CD4-positive, CD25-positive, alpha-beta regulatory T cell (primary cell): ENCODE data around the gene OGFR. TPM values are rescaled to one million over a fixed set of nuclear protein-coding genes. Genes with fewer than 3 reads are reported as not detected.

Source experiments
- ATAC-seq, 2 donors: fragments of 150-1000 bp; cut with Tn5 transposase; one replicate each; pipeline ENCODE4 v1.10.0; 2021; ENCODE audit warnings: low read depth in 2 of 2, moderate number of reproducible peaks in 2 of 2, moderate library complexity in 1 of 2
- DNase-seq, 3 donors: peaks; one replicate each; pipeline versions ENCODE4 v3.0.0 to v3.0.0-alpha.2; 2012 to 2022; ENCODE audit warnings: mixed read lengths in 1 of 3
- H3K27ac ChIP-seq: one replicate; pipeline ENCODE4 v1.7.0; 2013; ENCODE audit warnings: mild to moderate bottlenecking, low read length; ENCODE audit not compliant: insufficient read depth, poor library complexity, severe bottlenecking
- H3K27me3 ChIP-seq: one replicate; pipeline ENCODE4 v1.7.0; 2013; ENCODE audit warnings: low read length; ENCODE audit not compliant: control insufficient read depth, insufficient read depth
- H3K36me3 ChIP-seq: one replicate; pipeline ENCODE4 v1.7.0; 2013; ENCODE audit warnings: mild to moderate bottlenecking, low read length, moderate library complexity; ENCODE audit not compliant: control insufficient read depth, insufficient read depth
- H3K4me1 ChIP-seq: 2 replicates; pipeline ENCODE4 v1.7.0; 2013; ENCODE audit warnings: mild to moderate bottlenecking, low read length; ENCODE audit not compliant: insufficient read depth, control insufficient read depth, poor library complexity, severe bottlenecking
- H3K4me3 ChIP-seq: one replicate; pipeline ENCODE4 v1.7.0; 2013; ENCODE audit warnings: low read depth, mild to moderate bottlenecking, low read length, moderate library complexity
- H3K9me3 ChIP-seq, 2 experiments: 1 replicate in 1 of 2; 2 replicates in 1 of 2; pipeline ENCODE4 v1.7.0; 2013; ENCODE audit warnings: low read length in 2 of 2, mild to moderate bottlenecking in 1 of 2, moderate library complexity in 1 of 2; ENCODE audit not compliant: control insufficient read depth in 2 of 2
- H3K27ac Mint-ChIP-seq, 3 donors: one replicate each; pipeline ENCODE4 v1.8.0; 2020 to 2022; ENCODE audit warnings: mild to moderate bottlenecking in 3 of 3, mixed read lengths in 3 of 3, moderate library complexity in 2 of 3
- H3K27me3 Mint-ChIP-seq: one replicate; pipeline ENCODE4 v1.8.0; 2022; ENCODE audit warnings: mild to moderate bottlenecking, mixed read lengths
- H3K36me3 Mint-ChIP-seq: one replicate; pipeline ENCODE4 v1.8.0; 2020; ENCODE audit warnings: mixed read lengths
- H3K4me1 Mint-ChIP-seq, 4 donors: one replicate each; pipeline ENCODE4 v1.8.0; 2020 to 2022; ENCODE audit warnings: mixed read lengths in 4 of 4, mild to moderate bottlenecking in 1 of 4
- H3K4me3 Mint-ChIP-seq, 4 donors: one replicate each; pipeline ENCODE4 v1.8.0; 2020 to 2022; ENCODE audit warnings: mild to moderate bottlenecking in 4 of 4, mixed read lengths in 4 of 4, moderate library complexity in 3 of 4
- H3K9me3 Mint-ChIP-seq, 7 donors: one replicate each; pipeline ENCODE4 v1.8.0; 2020 to 2022; ENCODE audit warnings: mixed read lengths in 7 of 7, mild to moderate bottlenecking in 3 of 7, moderate library complexity in 2 of 7
- polyA plus RNA-seq, 4 donors: library from polyadenylated mRNA; unstranded; fragments of 300-500 nt; fragmentation: Illumina TruSeq; gene quantifications; one replicate each; pipeline ENCODE4 v1.2.3, GENCODE V29; 2021
- total RNA-seq: library from RNA; stranded (reverse); gene quantifications from one replicate; pipeline ENCODE4 v1.2.3, GENCODE V29; 2022

Gene OGFR
- total and polyA plus RNA-seq, 5 donors from 2014 or later: 41.5 to 61.1 (median 42.2) TPM

GRCh38 chr20:62811720-62812119 lies 7.1 kb downstream of the OGFR start:
- Mint-ChIP-seq H3K36me3 (peaks cover 7% of the 10 kb centered on the region), H3K4me3 (peak overlapping the region in 1 of 4 donors; percentile 63), H3K9me3 (no peaks in the 10 kb centered on the region), H3K4me1 (peaks cover 0 to 28% (median 13%) of the 10 kb centered on the region in 4 donors), H3K27ac (no peak overlapping the region), H3K27me3 (peaks cover 16% of the 10 kb centered on the region)
- no peaks in the 10 kb centered on the region for H3K9me3 ChIP-seq
- ATAC-seq (no peak), DNase-seq (no peak)
- H3K27me3 ChIP-seq: no peaks in the 10 kb centered on the region
- H3K4me1 ChIP-seq: peaks cover 33% of the 10 kb centered on the region
- no peak overlapping the region for H3K4me3 ChIP-seq
- no peak overlapping the region for H3K27ac ChIP-seq
- peaks cover 44% of the 10 kb centered on the region for H3K36me3 ChIP-seq

- no peaks in the 10 kb centered on the region for H3K9me3 ChIP-seq
- ATAC-seq: no peak
- H3K4me1 Mint-ChIP-seq: peaks cover 0 to 23% (median 10%) of the 10 kb centered on the region in 4 donors
- DNase-seq: no peak
- peaks cover 44% of the 10 kb centered on the region for H3K36me3 ChIP-seq
- no peaks in the 10 kb centered on the region for H3K9me3 Mint-ChIP-seq
- H3K4me3 ChIP-seq: no peak overlapping the region
- H3K27me3 ChIP-seq: no peaks in the 10 kb centered on the region
- peaks cover 16% of the 10 kb centered on the region for H3K27me3 Mint-ChIP-seq
- H3K27ac Mint-ChIP-seq: no peak overlapping the region
- H3K4me1 ChIP-seq: peaks cover 28% of the 10 kb centered on the region
- H3K27ac ChIP-seq: no peak overlapping the region
- peaks cover 7% of the 10 kb centered on the region for H3K36me3 Mint-ChIP-seq
- peak overlapping the region in 1 of 4 donors; percentile 10 for H3K4me3 Mint-ChIP-seq
Measured at GRCh38 chr20:62812181-62812906, 7.7 kb downstream of the OGFR start.

GRCh38 chr20:62812907-62813200 lies 8.2 kb downstream of the OGFR start:
- H3K36me3 ChIP-seq: peaks cover 39% of the 10 kb centered on the region
- H3K27me3 Mint-ChIP-seq: peaks cover 19% of the 10 kb centered on the region
- H3K9me3 ChIP-seq: no peaks in the 10 kb centered on the region
- ATAC-seq: no peak
- no peak overlapping the region for H3K27ac ChIP-seq
- no peak for DNase-seq
- H3K27me3 ChIP-seq: no peaks in the 10 kb centered on the region
- peaks cover 0 to 20% (median 9%) of the 10 kb centered on the region in 4 donors for H3K4me1 Mint-ChIP-seq
- peak overlapping the region in 1 of 4 donors; percentile 10 for H3K4me3 Mint-ChIP-seq
- no peaks in the 10 kb centered on the region for H3K9me3 Mint-ChIP-seq
- H3K4me3 ChIP-seq: no peak overlapping the region
- H3K36me3 Mint-ChIP-seq: peaks cover 7% of the 10 kb centered on the region
- peaks cover 23% of the 10 kb centered on the region for H3K4me1 ChIP-seq
- no peak overlapping the region for H3K27ac Mint-ChIP-seq

GRCh38 chr20:62813588-62813987 lies 9.0 kb downstream of the OGFR start:
- H3K4me3 Mint-ChIP-seq: no peak overlapping the region

GRCh38 chr20:62814060-62814708 lies 9.5 kb downstream of the OGFR start:
- Histone ChIP-seq H3K27ac (no peak overlapping the region), H3K36me3 (peaks cover 33% of the 10 kb centered on the region), H3K4me3 (no peak overlapping the region), H3K27me3 (no peaks in the 10 kb centered on the region), H3K4me1 (peaks cover 18% of the 10 kb centered on the region), H3K9me3 (no peaks in the 10 kb centered on the region)
- no peak for ATAC-seq
- peaks cover 0 to 16% (median 4%) of the 10 kb centered on the region in 4 donors for H3K4me1 Mint-ChIP-seq
- H3K36me3 Mint-ChIP-seq: peaks cover 3% of the 10 kb centered on the region
- H3K27ac Mint-ChIP-seq: peak overlapping the region in 1 of 3 donors; percentile 52
- no peak overlapping the region for H3K4me3 Mint-ChIP-seq
- H3K9me3 Mint-ChIP-seq: no peaks in the 10 kb centered on the region
- H3K27me3 Mint-ChIP-seq: peaks cover 26% of the 10 kb centered on the region
- DNase-seq: no peak

More at GRCh38 chr20:62813588-62813987, 9.0 kb downstream of the OGFR start:
- Mint-ChIP-seq H3K27ac (no peak overlapping the region), H3K9me3 (no peaks in the 10 kb centered on the region), H3K4me1 (peaks cover 0 to 16% (median 4%) of the 10 kb centered on the region in 4 donors), H3K27me3 (peaks cover 26% of the 10 kb centered on the region), H3K36me3 (peaks cover 3% of the 10 kb centered on the region)
- Histone ChIP-seq H3K9me3 (no peaks in the 10 kb centered on the region), H3K36me3 (peaks cover 38% of the 10 kb centered on the region), H3K27ac (no peak overlapping the region), H3K27me3 (no peaks in the 10 kb centered on the region), H3K4me1 (peaks cover 18% of the 10 kb centered on the region), H3K4me3 (no peak overlapping the region)
- ATAC-seq: no peak
- DNase-seq: no peak

- Histone ChIP-seq H3K4me1 (peaks cover 18% of the 10 kb centered on the region), H3K4me3 (no peak overlapping the region), H3K27me3 (no peaks in the 10 kb centered on the region), H3K36me3 (peaks cover 28% of the 10 kb centered on the region), H3K27ac (no peak overlapping the region), H3K9me3 (no peaks in the 10 kb centered on the region)
- H3K27ac Mint-ChIP-seq: peak overlapping the region in 1 of 3 donors; percentile 52
- H3K27me3 Mint-ChIP-seq: peaks cover 30% of the 10 kb centered on the region
- H3K36me3 Mint-ChIP-seq: peaks cover 3% of the 10 kb centered on the region
- H3K4me1 Mint-ChIP-seq: peaks cover 0 to 16% (median 4%) of the 10 kb centered on the region in 4 donors
- ATAC-seq (no peak), DNase-seq (no peak)
- H3K9me3 Mint-ChIP-seq: no peaks in the 10 kb centered on the region
- no peak overlapping the region for H3K4me3 Mint-ChIP-seq
Measured at GRCh38 chr20:62814709-62815065, 10.1 kb downstream of the OGFR start.

- Mint-ChIP-seq H3K36me3 (peaks cover 3% of the 10 kb centered on the region), H3K4me3 (peak overlapping the region; percentile 9 to 58 (median 52)), H3K27ac (peak overlapping the region in 1 of 3 donors; percentile 91), H3K9me3 (no peaks in the 10 kb centered on the region), H3K4me1 (peaks cover 0 to 17% (median 4%) of the 10 kb centered on the region in 4 donors), H3K27me3 (peaks cover 30% of the 10 kb centered on the region)
- Histone ChIP-seq H3K9me3 (no peaks in the 10 kb centered on the region), H3K36me3 (peaks cover 22% of the 10 kb centered on the region), H3K27ac (no peak overlapping the region), H3K27me3 (no peaks in the 10 kb centered on the region), H3K4me1 (peaks cover 18% of the 10 kb centered on the region), H3K4me3 (no peak overlapping the region)
- peak in 1 of 2 donors; percentile 16 for ATAC-seq
- no peak for DNase-seq
Measured at GRCh38 chr20:62815066-62815991, 10.7 kb downstream of the OGFR start.
